Amniotic epithelial cell (primary cell): ENCODE measurements around the gene CMKLR1.

Experiments used
- DNase-seq: peaks from one replicate; pipeline ENCODE4 v3.0.0-alpha.2; 2010; ENCODE audit warnings: low read depth

Gene CMKLR1

GRCh38 chr12:108335349-108336119 is 3.6 kb downstream of the CMKLR1 start:
- no peak for DNase-seq

GRCh38 chr12:108333898-108334699 is 5.0 kb downstream of the CMKLR1 start:
- DNase-seq = no peak

- no peak for DNase-seq
Measured at GRCh38 chr12:108332791-108333382, 6.2 kb downstream of the CMKLR1 start.

GRCh38 chr12:108328420-108328819 is 10.7 kb downstream of the CMKLR1 start:
- DNase-seq = no peak

- DNase-seq = no peak
Measured at GRCh38 chr12:108327621-108328344, 11.3 kb downstream of the CMKLR1 start.

- DNase-seq = no peak
Measured at GRCh38 chr12:108326254-108326750, 12.8 kb downstream of the CMKLR1 start.

- DNase-seq = no peak
Measured at GRCh38 chr12:108325549-108325948, 13.6 kb downstream of the CMKLR1 start.

- no peak for DNase-seq
Measured at GRCh38 chr12:108325018-108325358, 14.1 kb downstream of the CMKLR1 start.

- no peak for DNase-seq
Measured at GRCh38 chr12:108324351-108325017, 14.6 kb downstream of the CMKLR1 start.

- no peak for DNase-seq
Measured at GRCh38 chr12:108323581-108323980, 15.5 kb downstream of the CMKLR1 start.

GRCh38 chr12:108322998-108323397 is 16.1 kb downstream of the CMKLR1 start:
- DNase-seq = no peak

GRCh38 chr12:108321688-108322087 is 17.4 kb downstream of the CMKLR1 start:
- no peak for DNase-seq

- no peak for DNase-seq
Measured at GRCh38 chr12:108320507-108321293, 18.4 kb downstream of the CMKLR1 start.

- no peak for DNase-seq
Measured at GRCh38 chr12:108319277-108320234, 19.6 kb downstream of the CMKLR1 start.

- DNase-seq = no peak
Measured at GRCh38 chr12:108318472-108319275, 20.4 kb downstream of the CMKLR1 start.

GRCh38 chr12:108317308-108318234 is 21.5 kb downstream of the CMKLR1 start:
- DNase-seq = no peak
